H1 (cell line): ENCODE data around the gene CXCL1. TPM values are rescaled to one million over a fixed set of nuclear protein-coding genes. Genes with fewer than 3 reads are reported as not detected.

Source experiments
- CTCF ChIA-PET: fragments of 300-600 bp; sonication (Branson Sonifier 250); formaldehyde crosslinking; loops from one replicate; lab custom pipeline; 2021; ENCODE audit not compliant: partially characterized antibody; lab: Charles Lee
- POLR2A ChIA-PET: fragments of 300-600 bp; sonication (Branson Sonifier 250); formaldehyde crosslinking; loops from one replicate; lab custom pipeline; 2021; ENCODE audit warnings: inconsistent platforms; ENCODE audit not compliant: partially characterized antibody; lab: Charles Lee
- DNase-seq, 2 experiments: peaks; one replicate each; pipeline versions ENCODE4 v3.0.0 to v3.0.0-alpha.2; 2010 to 2022; ENCODE audit warnings: low spot score in 2 of 2, low read depth in 1 of 2, mixed read lengths in 1 of 2
- FAIRE-seq: peaks from 2 replicates; lab custom pipeline; 2011; peaks lifted over from hg19 to GRCh38; lab: Jason Lieb, UNC
- H2AFZ ChIP-seq: 2 replicates; pipeline ENCODE4 v1.8.1; 2012; ENCODE audit warnings: low read length, inconsistent platforms
- H2AK5ac ChIP-seq: 2 replicates; pipeline ENCODE4 v1.6.1; 2013; ENCODE audit warnings: low read depth, low read length
- H2BK120ac ChIP-seq: replicated peaks from 2 replicates; pipeline ENCODE3; 2013; ENCODE audit warnings: low read depth, low read length, inconsistent platforms
- H2BK12ac ChIP-seq: 2 replicates; pipeline ENCODE4 v1.6.1; 2013; ENCODE audit warnings: low read depth, low read length
- H2BK15ac ChIP-seq: 2 replicates; pipeline ENCODE4 v1.6.1; 2013; ENCODE audit warnings: low read length
- H2BK20ac ChIP-seq: 2 replicates; pipeline ENCODE4 v1.6.1; 2013; ENCODE audit warnings: low read length
- H2BK5ac ChIP-seq: 2 replicates; pipeline ENCODE4 v1.6.1; 2013; ENCODE audit warnings: low read depth, low read length
- H3K14ac ChIP-seq: 2 replicates; pipeline ENCODE4 v1.6.1; 2013; ENCODE audit warnings: inconsistent platforms; ENCODE audit not compliant: insufficient read length
- H3K18ac ChIP-seq: 2 replicates; pipeline ENCODE4 v1.6.1; 2013; ENCODE audit warnings: low read length; ENCODE audit errors: extremely low read depth
- H3K23ac ChIP-seq: 2 replicates; pipeline ENCODE4 v1.6.1; 2013; ENCODE audit warnings: inconsistent platforms; ENCODE audit not compliant: insufficient read length
- H3K23me2 ChIP-seq: 2 replicates; pipeline ENCODE4 v1.6.1; 2013; ENCODE audit warnings: low read depth, low read length
- H3K27ac ChIP-seq: 2 replicates; pipeline ENCODE4 v1.6.1; 2011; ENCODE audit warnings: low read depth, low read length, inconsistent platforms
- H3K27me3 ChIP-seq, 4 experiments: replicated peaks in 1 of 4; 1 replicate in 1 of 4; 2 replicates in 3 of 4; pipeline versions ENCODE4 v1.6.1 to v1.8.1; 2011 to 2013; ENCODE audit warnings: low read length in 3 of 4, mild to moderate bottlenecking in 3 of 4, inconsistent platforms in 2 of 4, mixed read lengths in 2 of 4, moderate library complexity in 1 of 4; ENCODE audit not compliant: control insufficient read depth in 3 of 4, insufficient read depth in 3 of 4; ENCODE audit errors: extremely low read depth in 1 of 4
- H3K36me3 ChIP-seq, 4 experiments: 2 replicates each; pipeline versions ENCODE4 v1.6.1 to v1.8.1; 2011 to 2013; ENCODE audit warnings: mild to moderate bottlenecking in 4 of 4, low read length in 3 of 4, moderate library complexity in 2 of 4, control low read depth in 1 of 4, inconsistent platforms in 1 of 4; ENCODE audit not compliant: insufficient read depth in 4 of 4, control insufficient read depth in 2 of 4
- H3K4ac ChIP-seq: replicated peaks from 2 replicates; pipeline ENCODE3; 2013; ENCODE audit warnings: low read length, low read depth, mixed read lengths, inconsistent platforms; ENCODE audit not compliant: insufficient read length
- H3K4me1 ChIP-seq, 4 experiments: replicated peaks in 1 of 4; 1 replicate in 1 of 4; 2 replicates in 3 of 4; pipeline versions ENCODE4 v1.6.1 to v1.8.1; 2011 to 2013; ENCODE audit warnings: low read length in 3 of 4, inconsistent platforms in 2 of 4, mixed read lengths in 1 of 4; ENCODE audit not compliant: insufficient read depth in 4 of 4, control insufficient read depth in 3 of 4
- H3K4me2 ChIP-seq, 2 experiments: 2 replicates each; pipeline versions ENCODE4 v1.6.1 to v1.8.1; 2011 to 2013; ENCODE audit warnings: low read depth in 2 of 2, low read length in 2 of 2, control low read depth in 1 of 2, inconsistent platforms in 1 of 2, mild to moderate bottlenecking in 1 of 2; ENCODE audit not compliant: insufficient read depth in 1 of 2
- H3K4me3 ChIP-seq, 4 experiments: fragments of 200-600, 300-600 bp in 1 of 4; sonication (generic), shearing (Covaris generic), sonication (Bioruptor Twin) in 1 of 4; 2 replicates each; pipeline versions ENCODE4 v1.5.1 to v1.8.1; 2011 to 2016; ENCODE audit warnings: low read length in 4 of 4, low read depth in 3 of 4, control low read depth in 2 of 4, inconsistent platforms in 2 of 4, mild to moderate bottlenecking in 2 of 4, mixed read lengths in 1 of 4, moderate library complexity in 1 of 4; ENCODE audit not compliant: insufficient read depth in 2 of 4; ENCODE audit errors: extremely low read depth in 1 of 4
- H3K56ac ChIP-seq: replicated peaks from 2 replicates; pipeline ENCODE3; 2013; ENCODE audit warnings: low read depth, mild to moderate bottlenecking, mixed read lengths, low read length, inconsistent platforms; ENCODE audit not compliant: insufficient read length
- H3K79me1 ChIP-seq: 2 replicates; pipeline ENCODE4 v1.6.1; 2013; ENCODE audit warnings: low read depth, low read length, control low read depth
- H3K79me2 ChIP-seq, 2 experiments: 2 replicates each; pipeline versions ENCODE4 v1.6.1 to v1.8.1; 2012 to 2013; ENCODE audit warnings: low read length in 2 of 2, mild to moderate bottlenecking in 2 of 2, inconsistent platforms in 1 of 2; ENCODE audit not compliant: insufficient read depth in 2 of 2, control insufficient read depth in 1 of 2
- H3K9ac ChIP-seq, 4 experiments: replicated peaks in 1 of 4; 1 replicate in 1 of 4; 2 replicates in 3 of 4; pipeline versions ENCODE4 v1.6.1 to v1.8.1; 2011 to 2013; ENCODE audit warnings: low read depth in 3 of 4, low read length in 3 of 4, control low read depth in 2 of 4, mild to moderate bottlenecking in 2 of 4, moderate library complexity in 2 of 4, inconsistent platforms in 1 of 4; ENCODE audit errors: extremely low read depth in 1 of 4
- H3K9me3 ChIP-seq, 2 experiments: 2 replicates each; pipeline versions ENCODE4 v1.6.1 to v1.8.1; 2012 to 2013; ENCODE audit warnings: mild to moderate bottlenecking in 2 of 2, moderate library complexity in 2 of 2, control low read depth in 1 of 2, inconsistent platforms in 1 of 2, low read depth in 1 of 2, low read length in 1 of 2, mixed read lengths in 1 of 2; ENCODE audit not compliant: insufficient read depth in 2 of 2
- H4K20me1 ChIP-seq, 2 experiments: replicated peaks in 1 of 2; 2 replicates each; pipeline versions ENCODE3 to v1.8.1; 2011 to 2013; ENCODE audit warnings: inconsistent platforms in 2 of 2, low read length in 2 of 2, mild to moderate bottlenecking in 1 of 2; ENCODE audit not compliant: insufficient read depth in 2 of 2, control insufficient read depth in 1 of 2
- H4K5ac ChIP-seq: 2 replicates; pipeline ENCODE4 v1.6.1; 2013; ENCODE audit warnings: low read length, low read depth, mixed read lengths, inconsistent platforms; ENCODE audit not compliant: insufficient read length
- H4K8ac ChIP-seq: 2 replicates; pipeline ENCODE4 v1.8.0; 2013; ENCODE audit warnings: mild to moderate bottlenecking, moderate library complexity, low read length, inconsistent platforms; ENCODE audit not compliant: insufficient read depth; ENCODE audit errors: extremely low read depth
- H4K91ac ChIP-seq: replicated peaks from 2 replicates; pipeline ENCODE3; 2013; ENCODE audit warnings: low read length, mixed read lengths, inconsistent platforms; ENCODE audit not compliant: insufficient read length
- CREB1 ChIP-seq: IDR thresholded peaks from 2 replicates; pipeline ENCODE4 v1.6.1; 2012; ENCODE audit warnings: inconsistent platforms
- CTCF ChIP-seq, 3 experiments: IDR thresholded peaks; 1 replicate in 2 of 3; 2 replicates in 1 of 3; pipeline versions ENCODE4 v1.5.1 to v1.6.1; 2011; ENCODE audit warnings: low read length in 3 of 3, mild to moderate bottlenecking in 3 of 3, inconsistent platforms in 2 of 3, low read depth in 1 of 3, moderate library complexity in 1 of 3; ENCODE audit not compliant: insufficient read depth in 1 of 3; ENCODE audit errors: control extremely low read depth in 1 of 3
- EP300 ChIP-seq, 2 experiments: IDR thresholded peaks; 1 replicate in 1 of 2; 2 replicates in 1 of 2; pipeline ENCODE4 v1.6.1; 2011 to 2012; ENCODE audit warnings: low read depth in 2 of 2, low read length in 2 of 2, mild to moderate bottlenecking in 2 of 2, borderline replicate concordance in 1 of 2, inconsistent platforms in 1 of 2, moderate library complexity in 1 of 2
- FOSL1 ChIP-seq: IDR thresholded peaks from 2 replicates; pipeline ENCODE4 v1.6.1; 2011; ENCODE audit warnings: mild to moderate bottlenecking, low read depth, low read length, moderate library complexity; ENCODE audit not compliant: insufficient read depth
- KDM4A ChIP-seq: IDR thresholded peaks from one replicate; pipeline ENCODE4 v1.7.1; 2012; ENCODE audit warnings: low read depth, mild to moderate bottlenecking, moderate library complexity, low read length, inconsistent platforms; ENCODE audit not compliant: severe bottlenecking
- MAFK ChIP-seq: IDR thresholded peaks from 2 replicates; pipeline ENCODE4 v1.6.1; 2012; ENCODE audit warnings: low read depth, mild to moderate bottlenecking, improper control_type of control experiment, low read length
- SIN3A ChIP-seq, 2 experiments: IDR thresholded peaks in 1 of 2; conservative IDR thresholded peaks in 1 of 2; 2 replicates each; pipeline ENCODE4 v1.6.1; 2011 to 2012; ENCODE audit warnings: low read length in 2 of 2, improper control_type of control experiment in 1 of 2, low read depth in 1 of 2, mild to moderate bottlenecking in 1 of 2
- SP1 ChIP-seq: IDR thresholded peaks from 2 replicates; pipeline ENCODE4 v1.6.1; 2011; ENCODE audit warnings: low read depth, low read length
- TEAD4 ChIP-seq: IDR thresholded peaks from 2 replicates; pipeline ENCODE4 v1.6.1; 2012; ENCODE audit warnings: low read depth, low read length, inconsistent platforms, mixed read lengths
- USF2 ChIP-seq: IDR thresholded peaks from 2 replicates; pipeline ENCODE4 v1.6.1; 2011; ENCODE audit warnings: low read length, improper control_type of control experiment
- YY1 ChIP-seq: IDR thresholded peaks from 2 replicates; pipeline ENCODE4 v1.6.1; 2011; ENCODE audit warnings: low read depth, mild to moderate bottlenecking, low read length
- WGBS, 2 experiments: shearing (Covaris generic) in 1 of 2; methylation state at CpG; one replicate each; pipeline versions ENCODE4 v1.1.6 to v1.1.7; 2013 to 2015; ENCODE audit warnings: low lambda C conversion rate in 2 of 2, mixed read lengths in 2 of 2, inconsistent platforms in 1 of 2, low coverage in 1 of 2, missing lambda C conversion rate in 1 of 2; ENCODE audit not compliant: insufficient replicate concordance in 2 of 2, insufficient coverage in 1 of 2, insufficient read length in 1 of 2; ENCODE audit errors: extremely low coverage in 1 of 2, missing lambda C conversion rate in 1 of 2; 5-methylcytosine and 5-hydroxymethylcytosine counted together
- polyA plus RNA-seq, 7 experiments: library from polyadenylated mRNA; depleted of rRNA in 3 of 7; stranded (reverse) in 5 of 7; unstranded in 2 of 7; fragments of >200 nt in 5 of 7; fragments of 200-250 nt in 2 of 7; gene quantifications; 1 replicate in 5 of 7; 2 replicates in 1 of 7; 4 replicates in 1 of 7; pipeline versions ENCODE4 v1.2.1 to v1.2.3, GENCODE V29; 2011 to 2013; ENCODE audit warnings: missing spikeins in 2 of 7, mixed read lengths in 2 of 7
- total RNA-seq: library from RNA; stranded (reverse); fragmentation: NEBNext Ultra II Directional; extraction: Animal tissue kit (Norgen Biotek cat#: 25700); gene quantifications from 2 replicates; pipeline ENCODE4 v1.2.1, GENCODE V29; 2021

Gene CXCL1
- total and polyA plus RNA-seq, 2 of the 8 experiments (the other 6 are each of a cell fraction or from before 2014, with no cell fraction given) = 0.77 to 0.80 TPM

GRCh38 chr4:73860181-73860580, 9.0 kb upstream of the CXCL1 start:
- WGBS, 2 experiments = 66% methylated on average over 4 of the region's 4 CpGs; no CpG with 5 or more reads in 1 of the 2 experiments
- DNase-seq (no peak), FAIRE-seq (no peak)
- H3K18ac ChIP-seq = no peak overlapping the region
- no peaks in the 10 kb centered on the region for H3K79me1 ChIP-seq
- no peak overlapping the region for H3K4me2 ChIP-seq
- H3K23ac ChIP-seq = no peak overlapping the region
- no peaks in the 10 kb centered on the region for H4K20me1 ChIP-seq
- no peak overlapping the region for H3K9ac ChIP-seq
- no peaks in the 10 kb centered on the region for H3K9me3 ChIP-seq
- no peaks in the 10 kb centered on the region for H3K36me3 ChIP-seq
- no peak overlapping the region for H2BK5ac ChIP-seq
- no peak overlapping the region for H2BK20ac ChIP-seq
- ChIA-PET POLR2A (no interaction called here), CTCF (interaction anchor here (0.8 to 1.8 kb wide), 7 partner anchors 10 to 548 kb away, joined by 3 to 5 read pairs (median 4); no protein-coding TSS in a partner anchor)
- H2BK15ac ChIP-seq = no peak overlapping the region
- no peak overlapping the region for H4K91ac ChIP-seq
- H4K8ac ChIP-seq = no peak overlapping the region
- H3K23me2 ChIP-seq = no peaks in the 10 kb centered on the region
- H4K5ac ChIP-seq = no peak overlapping the region
- H3K4ac ChIP-seq = no peak overlapping the region
- H3K56ac ChIP-seq = no peak overlapping the region
- no peaks in the 10 kb centered on the region for H3K27me3 ChIP-seq
- no peaks in the 10 kb centered on the region for H3K79me2 ChIP-seq
- H3K4me1 ChIP-seq = no peaks in the 10 kb centered on the region
- H3K14ac ChIP-seq = no peak overlapping the region
- no peak overlapping the region for H3K27ac ChIP-seq
- no peak overlapping the region for H3K4me3 ChIP-seq
- no peak overlapping the region for H2BK120ac ChIP-seq
- H2AFZ ChIP-seq = no peak overlapping the region
- H2AK5ac ChIP-seq = no peak overlapping the region
- H2BK12ac ChIP-seq = no peak overlapping the region
- no peak for TF ChIP-seq YY1
- TF ChIP-seq KDM4A = no peak
- no peak for TF ChIP-seq USF2
- no peak for TF ChIP-seq MAFK
- no peak for TF ChIP-seq CREB1
- no peak for TF ChIP-seq EP300 (IDR thresholded peaks at IDR 0.05; ENCODE audit: borderline replicate concordance in 1 of 2, low read depth in 2 of 2, low read length in 2 of 2)
- TF ChIP-seq SP1 = no peak
- TF ChIP-seq FOSL1 = no peak
- TF ChIP-seq CTCF (IDR thresholded peaks at IDR 0.05; ENCODE audit: control extremely low read depth in 1 of 3, insufficient read depth in 1 of 3, low read depth in 1 of 3, low read length in 3 of 3) = no peak
- TF ChIP-seq TEAD4 = no peak
- no peak for TF ChIP-seq SIN3A (conservative IDR thresholded peaks at IDR 0.05 in 1 of 2, IDR thresholded peaks at IDR 0.05 in 1 of 2; ENCODE audit: low read depth in 1 of 2, low read length in 2 of 2)
